ENCODE data around the gene MEIS1.
A peak's percentile ranks its signal among the peaks of the same experiment; 100 is the strongest.

MEIS1 gene

GRCh38 chr2:66572391-66572790 is 137.5 kb downstream of the MEIS1 start:
- TF ChIP-seq SIN3A (IDR thresholded peaks at IDR 0.05; ENCODE audit: borderline replicate concordance, insufficient read depth, low read length) = no peak
- TF ChIP-seq TAF1 (IDR thresholded peaks at IDR 0.05; ENCODE audit: borderline replicate concordance, insufficient read depth, low read length) = no peak
- no peak for TF ChIP-seq FOXP2 (optimal IDR thresholded peaks at IDR 0.05; ENCODE audit: borderline replicate concordance, extremely low read depth, extremely low read length, insufficient read depth)

- TF ChIP-seq TAF1 (IDR thresholded peaks at IDR 0.05; ENCODE audit: borderline replicate concordance, insufficient read depth, low read length) (no peak), POLR2AphosphoS5 (IDR thresholded peaks at IDR 0.05; ENCODE audit: low read depth, low read length) (no peak), REST (IDR thresholded peaks at IDR 0.05; ENCODE audit: insufficient read depth in 1 of 2, low read depth in 2 of 2, low read length in 2 of 2) (no peak), FOXP2 (optimal IDR thresholded peaks at IDR 0.05; ENCODE audit: borderline replicate concordance, extremely low read depth, extremely low read length, insufficient read depth) (no peak), SIN3A (IDR thresholded peaks at IDR 0.05; ENCODE audit: borderline replicate concordance, insufficient read depth, low read length) (no peak)
These were observed 138.5 kb downstream of the MEIS1 start for GRCh38 chr2:66573416-66573815.

GRCh38 chr2:66573821-66574233 is 138.9 kb downstream of the MEIS1 start:
- TF ChIP-seq TAF1 (IDR thresholded peaks at IDR 0.05; ENCODE audit: borderline replicate concordance, insufficient read depth, low read length) (no peak), SIN3A (IDR thresholded peaks at IDR 0.05; ENCODE audit: borderline replicate concordance, insufficient read depth, low read length) (no peak), REST (IDR thresholded peaks at IDR 0.05; ENCODE audit: insufficient read depth in 1 of 2, low read depth in 2 of 2, low read length in 2 of 2) (no peak), FOXP2 (optimal IDR thresholded peaks at IDR 0.05; ENCODE audit: borderline replicate concordance, extremely low read depth, extremely low read length, insufficient read depth) (no peak), POLR2AphosphoS5 (IDR thresholded peaks at IDR 0.05; ENCODE audit: low read depth, low read length) (no peak)

- TF ChIP-seq TAF1 (IDR thresholded peaks at IDR 0.05; ENCODE audit: borderline replicate concordance, insufficient read depth, low read length) = no peak; the same call in 1 of the 2 replicates
- TF ChIP-seq POLR2AphosphoS5 (IDR thresholded peaks at IDR 0.05; ENCODE audit: low read depth, low read length) = peak; percentile 51; the same call in 1 of the 2 replicates
- peak; percentile 60; the same call in 1 of the 2 replicates for TF ChIP-seq SIN3A (IDR thresholded peaks at IDR 0.05; ENCODE audit: borderline replicate concordance, insufficient read depth, low read length)
- TF ChIP-seq REST (IDR thresholded peaks at IDR 0.05; ENCODE audit: insufficient read depth in 1 of 2, low read depth in 2 of 2, low read length in 2 of 2) = no peak
- no peak for TF ChIP-seq FOXP2 (optimal IDR thresholded peaks at IDR 0.05; ENCODE audit: borderline replicate concordance, extremely low read depth, extremely low read length, insufficient read depth)
These were observed 140.0 kb downstream of the MEIS1 start for GRCh38 chr2:66574701-66575624.

- TF ChIP-seq FOXP2 (optimal IDR thresholded peaks at IDR 0.05; ENCODE audit: borderline replicate concordance, extremely low read depth, extremely low read length, insufficient read depth) (no peak), POLR2AphosphoS5 (IDR thresholded peaks at IDR 0.05; ENCODE audit: low read depth, low read length) (no peak), REST (IDR thresholded peaks at IDR 0.05; ENCODE audit: insufficient read depth in 1 of 2, low read depth in 2 of 2, low read length in 2 of 2) (no peak), SIN3A (IDR thresholded peaks at IDR 0.05; ENCODE audit: borderline replicate concordance, insufficient read depth, low read length) (no peak)
These were observed 140.8 kb downstream of the MEIS1 start for GRCh38 chr2:66575625-66576310.

All from PFSK-1 (cell line).